VCaP (cell line): Measurements from ENCODE around the gene TRAM2.

Source experiments
- H3K27ac ChIP-seq: fragments of 450-650 bp; 2 replicates; pipeline ENCODE4 v1.5.1; 2017
- TF ChIP-seq, protein P1 (sequence below): fragments of 450-650 bp; conservative IDR thresholded peaks from 2 replicates; pipeline ENCODE4 v1.5.1; 2017; ENCODE audit warnings: mild to moderate bottlenecking, moderate library complexity

Gene TRAM2

DNA sequence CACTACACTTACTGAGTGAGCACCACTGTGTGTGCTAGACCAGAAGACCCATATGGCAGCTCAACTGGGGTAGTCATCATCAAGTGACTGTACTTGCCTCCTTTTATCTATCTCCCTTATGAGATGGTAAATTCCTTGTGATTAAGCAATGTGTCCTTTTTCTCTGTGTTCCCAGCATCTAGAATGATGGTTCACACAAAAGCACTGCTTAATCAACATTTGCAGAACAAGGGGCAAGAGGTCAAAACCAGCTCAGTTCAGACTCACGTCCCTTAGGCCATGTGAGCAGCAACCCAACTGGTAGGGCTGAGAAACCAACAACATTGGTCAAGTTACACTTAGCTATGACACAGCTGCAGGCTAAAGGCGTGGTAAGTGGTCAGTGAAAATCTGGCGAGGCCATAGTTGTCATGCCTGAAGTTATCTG lies 10.0 kb downstream of the TRAM2 start:
- H3K27ac ChIP-seq = no peak overlapping the region
- TF ChIP-seq, protein P1, sequence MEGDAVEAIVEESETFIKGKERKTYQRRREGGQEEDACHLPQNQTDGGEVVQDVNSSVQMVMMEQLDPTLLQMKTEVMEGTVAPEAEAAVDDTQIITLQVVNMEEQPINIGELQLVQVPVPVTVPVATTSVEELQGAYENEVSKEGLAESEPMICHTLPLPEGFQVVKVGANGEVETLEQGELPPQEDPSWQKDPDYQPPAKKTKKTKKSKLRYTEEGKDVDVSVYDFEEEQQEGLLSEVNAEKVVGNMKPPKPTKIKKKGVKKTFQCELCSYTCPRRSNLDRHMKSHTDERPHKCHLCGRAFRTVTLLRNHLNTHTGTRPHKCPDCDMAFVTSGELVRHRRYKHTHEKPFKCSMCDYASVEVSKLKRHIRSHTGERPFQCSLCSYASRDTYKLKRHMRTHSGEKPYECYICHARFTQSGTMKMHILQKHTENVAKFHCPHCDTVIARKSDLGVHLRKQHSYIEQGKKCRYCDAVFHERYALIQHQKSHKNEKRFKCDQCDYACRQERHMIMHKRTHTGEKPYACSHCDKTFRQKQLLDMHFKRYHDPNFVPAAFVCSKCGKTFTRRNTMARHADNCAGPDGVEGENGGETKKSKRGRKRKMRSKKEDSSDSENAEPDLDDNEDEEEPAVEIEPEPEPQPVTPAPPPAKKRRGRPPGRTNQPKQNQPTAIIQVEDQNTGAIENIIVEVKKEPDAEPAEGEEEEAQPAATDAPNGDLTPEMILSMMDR = no peak

DNA sequence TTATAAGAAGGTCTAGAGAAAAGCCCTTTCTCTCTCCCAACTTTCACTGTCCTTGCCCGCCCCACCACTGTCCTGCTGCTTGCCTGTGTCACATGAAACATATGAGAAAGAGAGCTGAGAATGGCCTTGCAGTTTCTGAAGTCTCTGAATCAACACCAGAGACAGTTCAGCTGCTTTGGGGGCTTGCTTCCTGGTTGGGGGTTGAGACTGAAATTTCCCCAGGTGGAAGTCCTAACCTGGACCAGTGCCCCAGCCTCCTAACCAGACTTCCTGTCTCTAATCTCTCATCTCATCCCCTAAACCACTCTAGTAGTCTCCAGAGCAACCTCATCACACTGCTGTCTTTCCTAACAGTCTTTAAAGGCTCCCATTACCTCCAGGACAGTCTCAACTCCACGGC lies 10.7 kb downstream of the TRAM2 start:
- H3K27ac ChIP-seq = no peak overlapping the region
- TF ChIP-seq, protein P1 = no peak

DNA sequence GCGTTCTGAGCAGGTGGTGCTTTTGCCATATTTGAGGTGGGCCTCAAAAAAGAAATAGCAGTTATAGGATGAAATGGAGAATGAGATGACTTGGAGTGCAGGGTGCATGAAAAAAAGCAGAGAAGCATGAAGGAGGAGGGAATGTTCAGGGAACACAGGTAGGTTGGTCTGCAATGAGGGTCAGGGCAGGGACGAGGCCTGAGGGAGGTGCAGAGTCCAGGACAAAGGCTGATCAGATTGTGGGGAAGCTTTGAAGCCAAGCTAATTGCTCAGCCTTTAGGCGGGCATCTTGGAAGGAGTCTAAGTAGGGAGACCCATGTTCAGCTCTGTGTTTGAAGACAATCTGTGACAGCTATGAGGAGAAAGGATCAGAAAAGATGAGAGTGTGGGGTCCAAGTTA lies 12.0 kb downstream of the TRAM2 start:
- no peak overlapping the region for H3K27ac ChIP-seq
- TF ChIP-seq, protein P1 = no peak

DNA sequence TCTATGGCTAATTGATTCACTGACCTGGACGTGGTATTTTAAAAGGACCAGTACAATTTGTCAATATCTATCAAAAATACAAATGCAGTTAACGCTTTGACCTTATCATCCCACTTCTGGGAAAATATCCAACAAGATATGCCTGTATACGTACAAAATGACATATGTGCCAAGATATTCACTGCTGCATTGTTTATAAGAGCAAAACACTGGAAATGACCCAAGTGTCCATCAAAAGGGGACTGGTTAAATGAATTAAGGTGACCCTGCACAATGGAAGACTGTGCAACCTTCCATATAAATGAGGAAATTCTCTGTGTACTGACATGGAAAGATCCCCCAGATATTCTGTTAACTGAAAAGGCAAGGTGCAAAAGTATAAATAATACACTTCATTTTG lies 13.9 kb downstream of the TRAM2 start:
- TF ChIP-seq, protein P1 = no peak
- H3K27ac ChIP-seq = no peak overlapping the region; the same call in 1 of the 2 replicates

DNA sequence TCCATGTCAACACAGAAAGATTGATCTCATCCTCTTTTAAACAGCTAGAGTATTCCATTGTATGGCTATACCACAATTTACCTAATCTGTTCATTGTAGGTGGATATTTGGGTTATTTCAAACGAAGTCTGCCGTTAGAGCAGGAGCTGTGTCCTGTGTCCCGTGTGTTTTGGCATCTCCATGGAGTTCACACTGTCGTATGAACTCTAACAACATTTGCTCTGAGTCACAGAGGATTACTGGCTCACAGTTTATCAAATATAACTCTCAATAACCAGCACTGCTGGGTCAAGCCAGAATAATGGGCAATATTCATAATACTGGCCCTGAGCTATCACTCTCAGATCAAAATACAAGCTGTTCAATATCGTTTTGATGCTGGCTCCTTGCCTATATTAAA lies 16.4 kb downstream of the TRAM2 start:
- TF ChIP-seq, protein P1 = no peak
- no peak overlapping the region for H3K27ac ChIP-seq

DNA sequence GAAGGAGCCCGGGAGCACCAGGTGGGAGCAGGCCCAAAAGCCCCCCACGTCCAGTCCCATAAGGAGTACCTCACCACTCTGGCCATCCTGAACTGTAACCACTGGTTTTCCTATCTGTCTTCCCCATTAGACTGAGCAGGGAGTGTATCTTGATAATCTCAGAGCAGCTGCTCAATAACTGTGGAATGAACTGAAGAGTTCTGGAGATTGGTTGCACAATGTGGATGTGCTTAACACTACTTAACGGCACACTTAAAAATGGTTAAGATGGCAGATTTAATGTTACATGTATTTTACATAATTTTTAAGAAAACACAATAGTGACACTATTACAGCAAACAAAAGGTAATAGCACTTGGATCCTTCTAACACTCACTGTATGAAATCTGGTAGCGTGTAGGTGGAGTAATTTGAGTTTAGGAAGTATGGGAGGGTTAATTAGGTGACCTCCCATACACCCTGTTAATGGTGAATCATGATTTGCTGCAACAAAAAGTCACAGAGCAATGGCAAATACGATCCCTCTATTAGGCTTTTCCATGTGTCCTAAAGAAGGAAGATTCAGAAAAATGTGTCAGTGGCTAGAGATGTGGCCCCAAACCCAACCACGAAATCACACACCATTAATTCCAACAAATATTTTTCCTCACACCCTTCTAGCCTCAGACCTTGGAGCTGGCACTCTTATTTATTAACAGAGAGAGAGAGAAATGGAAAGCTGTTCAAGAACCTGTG lies 18.4 kb downstream of the TRAM2 start:
- no peak overlapping the region for H3K27ac ChIP-seq
- TF ChIP-seq, protein P1 = no peak

DNA sequence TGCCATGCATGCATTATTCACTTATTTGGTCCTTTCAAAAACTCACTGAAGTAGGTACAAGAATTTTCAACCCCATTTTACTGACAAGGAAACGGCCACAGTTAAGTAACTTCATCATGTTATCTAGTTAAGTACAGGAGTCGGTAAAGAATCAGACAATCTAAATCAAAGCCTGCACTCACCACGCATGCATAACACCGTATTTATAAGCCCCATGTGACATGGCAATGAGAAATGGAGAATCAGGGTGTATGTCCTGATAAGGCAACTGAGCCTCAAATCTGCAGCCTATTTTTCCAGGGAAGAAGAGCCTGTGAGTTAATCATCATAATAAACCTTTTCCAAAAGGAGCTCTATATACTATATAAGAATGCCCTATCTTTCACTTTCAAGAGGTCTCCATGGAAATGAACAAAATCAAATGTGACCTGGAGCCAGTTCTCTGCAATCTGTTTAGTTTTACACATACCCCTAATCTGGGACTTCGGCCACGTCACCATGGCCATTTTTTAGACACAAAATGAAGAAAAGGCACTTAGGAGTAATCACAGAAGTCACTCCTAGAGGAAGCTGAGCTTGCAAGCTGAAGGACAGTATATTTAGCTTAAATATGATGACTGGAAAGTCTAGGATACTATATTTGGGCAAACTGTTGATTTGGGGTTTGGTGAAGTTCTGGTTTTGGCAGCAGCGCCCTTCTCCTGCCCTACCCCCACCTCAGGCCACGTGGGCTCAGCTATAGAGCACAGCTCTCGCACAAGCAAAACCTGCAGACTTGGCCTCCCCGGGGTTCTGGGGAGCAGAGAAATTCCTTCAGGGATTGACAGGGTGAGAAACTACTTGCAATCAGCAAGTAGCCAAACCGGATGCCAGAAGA lies 19.2 kb downstream of the TRAM2 start:
- TF ChIP-seq, protein P1 = no peak
- no peak overlapping the region for H3K27ac ChIP-seq
